Measurements from ENCODE around the gene TMEM196. TPM values are rescaled to one million over a fixed set of nuclear protein-coding genes. Genes with fewer than 3 reads are reported as not detected.

Gene TMEM196
- total and polyA plus RNA-seq, 2 experiments from 2014 or later, result 0.11 TPM; not detected in 1

DNA sequence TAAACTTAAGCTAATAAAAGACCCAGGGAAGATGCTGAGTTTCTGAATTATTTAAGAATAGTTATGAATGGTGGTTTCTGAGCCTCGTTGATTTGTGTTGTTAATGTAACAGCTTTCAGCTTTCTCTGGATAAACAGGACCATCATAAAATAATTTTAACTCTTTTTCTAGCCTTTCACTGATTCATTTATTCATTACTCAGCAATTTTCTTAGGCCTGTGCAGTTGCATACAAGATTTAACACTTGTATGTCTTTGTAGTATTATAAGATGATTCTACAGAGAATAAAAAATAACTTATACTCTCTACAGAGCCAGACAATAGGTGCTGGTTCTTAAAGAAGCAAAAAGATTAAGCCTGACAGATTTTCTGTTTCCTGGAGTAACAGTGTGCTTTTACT is 29.3 kb downstream of the TMEM196 start (continued):
- TF ChIP-seq, protein P1, sequence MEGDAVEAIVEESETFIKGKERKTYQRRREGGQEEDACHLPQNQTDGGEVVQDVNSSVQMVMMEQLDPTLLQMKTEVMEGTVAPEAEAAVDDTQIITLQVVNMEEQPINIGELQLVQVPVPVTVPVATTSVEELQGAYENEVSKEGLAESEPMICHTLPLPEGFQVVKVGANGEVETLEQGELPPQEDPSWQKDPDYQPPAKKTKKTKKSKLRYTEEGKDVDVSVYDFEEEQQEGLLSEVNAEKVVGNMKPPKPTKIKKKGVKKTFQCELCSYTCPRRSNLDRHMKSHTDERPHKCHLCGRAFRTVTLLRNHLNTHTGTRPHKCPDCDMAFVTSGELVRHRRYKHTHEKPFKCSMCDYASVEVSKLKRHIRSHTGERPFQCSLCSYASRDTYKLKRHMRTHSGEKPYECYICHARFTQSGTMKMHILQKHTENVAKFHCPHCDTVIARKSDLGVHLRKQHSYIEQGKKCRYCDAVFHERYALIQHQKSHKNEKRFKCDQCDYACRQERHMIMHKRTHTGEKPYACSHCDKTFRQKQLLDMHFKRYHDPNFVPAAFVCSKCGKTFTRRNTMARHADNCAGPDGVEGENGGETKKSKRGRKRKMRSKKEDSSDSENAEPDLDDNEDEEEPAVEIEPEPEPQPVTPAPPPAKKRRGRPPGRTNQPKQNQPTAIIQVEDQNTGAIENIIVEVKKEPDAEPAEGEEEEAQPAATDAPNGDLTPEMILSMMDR (conservative IDR thresholded peaks at IDR 0.05; ENCODE audit: low read depth in 2 of 2), result no peak
- no peak for TF ChIP-seq EZH2 (IDR thresholded peaks at IDR 0.05; ENCODE audit: low read depth, unreplicated experiment)
- TF ChIP-seq POLR2AphosphoS5 (IDR thresholded peaks at IDR 0.05; ENCODE audit: low read depth), result no peak
- TF ChIP-seq ZNF114 (CRISPR knock-in tag; IDR thresholded peaks at IDR 0.05), result no peak

DNA sequence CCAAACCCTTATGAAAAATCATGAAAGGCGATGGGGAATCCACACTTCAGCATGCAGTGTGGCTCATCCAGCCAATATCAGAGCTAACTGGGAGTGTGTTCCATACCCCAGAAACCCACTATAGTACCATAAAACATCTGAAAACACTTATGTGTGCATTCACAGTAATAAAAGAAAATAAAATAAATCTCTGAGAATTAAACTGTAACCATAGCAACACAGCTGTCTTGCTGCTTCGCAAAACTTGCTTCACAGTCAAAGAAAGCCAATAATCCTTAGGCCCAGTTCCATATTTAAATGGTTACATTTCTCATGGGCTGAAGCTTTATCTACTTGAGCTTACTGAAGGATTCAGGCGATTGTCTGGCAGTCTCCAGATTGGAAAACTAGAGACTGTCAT is 44.7 kb downstream of the TMEM196 start:
- TF ChIP-seq ZNF331 (CRISPR knock-in tag; IDR thresholded peaks at IDR 0.05; ENCODE audit: low read depth) (no peak), POLR2AphosphoS5 (IDR thresholded peaks at IDR 0.05; ENCODE audit: low read depth) (no peak), EZH2 (IDR thresholded peaks at IDR 0.05; ENCODE audit: low read depth, unreplicated experiment) (no peak), JUNB (IDR thresholded peaks at IDR 0.05; ENCODE audit: unreplicated experiment) (no peak), ZNF114 (CRISPR knock-in tag; IDR thresholded peaks at IDR 0.05) (no peak), NANOG (IDR thresholded peaks at IDR 0.05; ENCODE audit: borderline replicate concordance) (no peak), ETS1 (IDR thresholded peaks at IDR 0.05) (no peak), STAT1 (IDR thresholded peaks at IDR 0.05; ENCODE audit: unreplicated experiment) (no peak), EZH2phosphoT487 (IDR thresholded peaks at IDR 0.05; ENCODE audit: unreplicated experiment) (no peak), CREB1 (CRISPR knock-in tag; IDR thresholded peaks at IDR 0.05; ENCODE audit: low read depth) (no peak)
- TF ChIP-seq, protein P1 (conservative IDR thresholded peaks at IDR 0.05; ENCODE audit: low read depth in 2 of 2), result no peak
- TF ChIP-seq, protein P2, sequence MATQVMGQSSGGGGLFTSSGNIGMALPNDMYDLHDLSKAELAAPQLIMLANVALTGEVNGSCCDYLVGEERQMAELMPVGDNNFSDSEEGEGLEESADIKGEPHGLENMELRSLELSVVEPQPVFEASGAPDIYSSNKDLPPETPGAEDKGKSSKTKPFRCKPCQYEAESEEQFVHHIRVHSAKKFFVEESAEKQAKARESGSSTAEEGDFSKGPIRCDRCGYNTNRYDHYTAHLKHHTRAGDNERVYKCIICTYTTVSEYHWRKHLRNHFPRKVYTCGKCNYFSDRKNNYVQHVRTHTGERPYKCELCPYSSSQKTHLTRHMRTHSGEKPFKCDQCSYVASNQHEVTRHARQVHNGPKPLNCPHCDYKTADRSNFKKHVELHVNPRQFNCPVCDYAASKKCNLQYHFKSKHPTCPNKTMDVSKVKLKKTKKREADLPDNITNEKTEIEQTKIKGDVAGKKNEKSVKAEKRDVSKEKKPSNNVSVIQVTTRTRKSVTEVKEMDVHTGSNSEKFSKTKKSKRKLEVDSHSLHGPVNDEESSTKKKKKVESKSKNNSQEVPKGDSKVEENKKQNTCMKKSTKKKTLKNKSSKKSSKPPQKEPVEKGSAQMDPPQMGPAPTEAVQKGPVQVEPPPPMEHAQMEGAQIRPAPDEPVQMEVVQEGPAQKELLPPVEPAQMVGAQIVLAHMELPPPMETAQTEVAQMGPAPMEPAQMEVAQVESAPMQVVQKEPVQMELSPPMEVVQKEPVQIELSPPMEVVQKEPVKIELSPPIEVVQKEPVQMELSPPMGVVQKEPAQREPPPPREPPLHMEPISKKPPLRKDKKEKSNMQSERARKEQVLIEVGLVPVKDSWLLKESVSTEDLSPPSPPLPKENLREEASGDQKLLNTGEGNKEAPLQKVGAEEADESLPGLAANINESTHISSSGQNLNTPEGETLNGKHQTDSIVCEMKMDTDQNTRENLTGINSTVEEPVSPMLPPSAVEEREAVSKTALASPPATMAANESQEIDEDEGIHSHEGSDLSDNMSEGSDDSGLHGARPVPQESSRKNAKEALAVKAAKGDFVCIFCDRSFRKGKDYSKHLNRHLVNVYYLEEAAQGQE (IDR thresholded peaks at IDR 0.05; ENCODE audit: unreplicated experiment), result no peak
- no peak overlapping the region for H3K4me3 Mint-ChIP-seq
- Histone ChIP-seq H3K27ac (ENCODE audit: low read depth) (no peak overlapping the region), H3K9me2 (ENCODE audit: insufficient read depth) (no peaks in the 10 kb centered on the region), H4K20me1 (replicated peaks; ENCODE audit: insufficient read depth) (no peaks in the 10 kb centered on the region), H3K4me2 (no peak overlapping the region), H3F3A (replicated peaks; ENCODE audit: low read depth) (no peaks in the 10 kb centered on the region), H3K27me3 (ENCODE audit: insufficient read depth) (no peaks in the 10 kb centered on the region), H3K79me2 (replicated peaks; ENCODE audit: insufficient read depth) (no peaks in the 10 kb centered on the region), H2AFZ (no peak overlapping the region), H3K36me3 (ENCODE audit: insufficient read depth) (no peaks in the 10 kb centered on the region), H3K4me3 (no peak overlapping the region), H3K4me1 (ENCODE audit: insufficient read depth) (peaks cover 9% of the 10 kb centered on the region; the same call in 1 of the 2 replicates)
- H3K36me3 Mint-ChIP-seq (ENCODE audit: low read depth), result no peaks in the 10 kb centered on the region
- ATAC-seq (no peak), DNase-seq (ENCODE audit: low spot score) (no peak)
- peaks cover 4% of the 10 kb centered on the region for H3K27me3 Mint-ChIP-seq (ENCODE audit: insufficient read depth, low read depth, poor library complexity)
- H3K9me3 Mint-ChIP-seq, result no peaks in the 10 kb centered on the region
- H3K27ac Mint-ChIP-seq, result no peak overlapping the region
- peaks cover 4% of the 10 kb centered on the region for H3K4me1 Mint-ChIP-seq

Measured in GM23338 (cell line).